Subcutaneous adipose tissue (tissue), 4 donors: ENCODE data around the gene MEGF11. TPM values are rescaled to one million over a fixed set of nuclear protein-coding genes. Genes with fewer than 3 reads are reported as not detected.

Experiments used
- CTCF ChIP-seq: fragments of 450-650 bp; IDR thresholded peaks from one replicate; pipeline ENCODE4 v1.5.1; 2016; ENCODE audit warnings: low read depth, mild to moderate bottlenecking, control low read depth, antibody characterized with exemption, moderate library complexity
- total RNA-seq, 4 donors: library from RNA; depleted of rRNA; stranded (reverse); fragments of >200 nt; gene quantifications; one replicate each; pipeline ENCODE4 v1.1.0, GENCODE V29; 2016

The MEGF11 gene
- total RNA-seq, 4 donors from 2014 or later = not detected

GRCh38 chr15:66080717-66081398 lies 172.7 kb downstream of the MEGF11 start:
- no peak for TF ChIP-seq CTCF

GRCh38 chr15:66078929-66079275 lies 174.6 kb downstream of the MEGF11 start:
- no peak for TF ChIP-seq CTCF

GRCh38 chr15:66078196-66078928 lies 175.2 kb downstream of the MEGF11 start:
- no peak for TF ChIP-seq CTCF

- TF ChIP-seq CTCF = no peak
These were observed 176.3 kb downstream of the MEGF11 start for GRCh38 chr15:66077320-66077663.

GRCh38 chr15:66076591-66077319 lies 176.8 kb downstream of the MEGF11 start:
- TF ChIP-seq CTCF = no peak

- TF ChIP-seq CTCF = no peak
These were observed 177.6 kb downstream of the MEGF11 start for GRCh38 chr15:66075947-66076346.
